K562 (cell line): ENCODE results near the gene STK24. TPM values are rescaled to one million over a fixed set of nuclear protein-coding genes. Genes with fewer than 3 reads are reported as not detected.

Experiments
- ATAC-seq: fragments of 200-7000 bp; cut with Tn5 transposase; 3 replicates; pipeline ENCODE4 v1.9.1; 2020; ENCODE audit warnings: moderate library complexity
- BruUV-seq: library from RNA; stranded (reverse); fragments of 400-500 nt; replicated peaks from 2 replicates; lab custom pipeline; 2021; lab: Mats Ljungman, UMichigan
- CTCF ChIA-PET: fragments of 300-600 bp; formaldehyde crosslinking; extraction: SDS; loops from one replicate; lab custom pipeline; 2021; ENCODE audit warnings: low intra/inter-chr PET ratio; lab: Yijun Ruan, JAX
- POLR2A ChIA-PET: fragments of 300-600, 350-650 bp; sonication (Branson Sonifier 250); formaldehyde crosslinking; extraction: SDS; loops from one replicate; lab custom pipeline; 2021; ENCODE audit warnings: antibody characterized with exemption, inconsistent platforms; lab: Yijun Ruan, JAX
- DNase-seq, 4 experiments: peaks; one replicate each; pipeline versions ENCODE4 v3.0.0 to v3.0.0-alpha.2; 2011 to 2018; ENCODE audit warnings: low spot score in 3 of 4, mixed read lengths in 3 of 4; ENCODE audit errors: extremely low read depth in 1 of 4
- FAIRE-seq: peaks from 2 replicates; lab custom pipeline; 2011; peaks lifted over from hg19 to GRCh38; lab: Jason Lieb, UNC
- H2AFZ ChIP-seq: 2 replicates; pipeline ENCODE4 v1.6.0; 2011; ENCODE audit warnings: low read depth, low read length, control low read depth, inconsistent platforms
- H3K27ac ChIP-seq: fragments of 200-600 bp; 3 replicates; pipeline ENCODE4 v1.8.0; 2011; ENCODE audit warnings: low read depth, mild to moderate bottlenecking, control low read depth, inconsistent platforms, low read length, moderate library complexity, mixed read lengths; ENCODE audit errors: extremely low read depth
- H3K27me3 ChIP-seq, 2 experiments: fragments of 300-600 bp in 1 of 2; 2 replicates in 1 of 2; 3 replicates in 1 of 2; pipeline versions ENCODE4 v1.6.0 to v1.8.0; 2011; ENCODE audit warnings: inconsistent platforms in 2 of 2, low read length in 2 of 2, mild to moderate bottlenecking in 1 of 2, mixed read lengths in 1 of 2, moderate library complexity in 1 of 2; ENCODE audit not compliant: control insufficient read depth in 2 of 2, insufficient read depth in 2 of 2
- H3K36me3 ChIP-seq: fragments of 300-600 bp; 3 replicates; pipeline ENCODE4 v1.8.0; 2011; ENCODE audit warnings: mild to moderate bottlenecking, low read length, inconsistent platforms; ENCODE audit not compliant: control insufficient read depth, insufficient read depth
- H3K4me1 ChIP-seq, 2 experiments: fragments of 200-600 bp in 1 of 2; replicated peaks in 1 of 2; 2 replicates in 1 of 2; 3 replicates in 1 of 2; pipeline versions ENCODE4 v1.5.1 to v1.8.0; 2011; ENCODE audit warnings: inconsistent platforms in 2 of 2, low read length in 2 of 2, mild to moderate bottlenecking in 1 of 2, mixed read lengths in 1 of 2, moderate library complexity in 1 of 2; ENCODE audit not compliant: control insufficient read depth in 2 of 2, insufficient read depth in 2 of 2
- H3K4me2 ChIP-seq: 2 replicates; pipeline ENCODE4 v1.6.1; 2011; ENCODE audit warnings: low read length, control low read depth, inconsistent platforms, mixed read lengths; ENCODE audit not compliant: insufficient read depth
- H3K4me3 ChIP-seq: fragments of 200-600 bp; sonication (generic), shearing (Covaris generic); 2 replicates; pipeline ENCODE4 v1.5.1; 2016; ENCODE audit warnings: control low read depth, inconsistent platforms
- H3K79me2 ChIP-seq: fragments of 200-600 bp; 3 replicates; pipeline ENCODE4 v1.8.0; 2011; ENCODE audit warnings: low read length, inconsistent platforms; ENCODE audit not compliant: control insufficient read depth, insufficient read depth
- H3K9ac ChIP-seq, 2 experiments: 2 replicates each; pipeline versions ENCODE4 v1.6.0 to v1.6.1; 2011; ENCODE audit warnings: low read depth in 2 of 2, low read length in 2 of 2, control low read depth in 1 of 2, inconsistent platforms in 1 of 2, mild to moderate bottlenecking in 1 of 2, mixed read lengths in 1 of 2; ENCODE audit not compliant: insufficient read depth in 1 of 2
- H3K9me1 ChIP-seq: one replicate; pipeline ENCODE4 v1.6.0; 2011; ENCODE audit warnings: inconsistent platforms, mild to moderate bottlenecking, low read length, moderate library complexity; ENCODE audit not compliant: control insufficient read depth, insufficient read depth
- H3K9me3 ChIP-seq: replicated peaks from 2 replicates; pipeline ENCODE4 v1.5.1; 2011; ENCODE audit warnings: low read depth, low read length, inconsistent platforms; ENCODE audit not compliant: control insufficient read depth, insufficient read depth
- H4K20me1 ChIP-seq: replicated peaks from 2 replicates; pipeline ENCODE4 v1.6.1; 2011; ENCODE audit warnings: low read length, inconsistent platforms, mixed read lengths; ENCODE audit not compliant: control insufficient read depth, insufficient read depth
- DLX4 ChIP-seq: fragments of 250-450 bp; sonication (Bioruptor Pico); IDR thresholded peaks from 2 replicates; pipeline ENCODE4 v1.6.1; 2021; ENCODE audit warnings: mild to moderate bottlenecking
- GABPA ChIP-seq: fragments of 200-800 bp; sonication (Bioruptor generic); conservative IDR thresholded peaks from 2 replicates; pipeline ENCODE4 v1.6.1; 2016; ENCODE audit warnings: low read depth, missing genetic modification characterization, missing compliant biosample characterization
- OTX1 ChIP-seq: fragments of 450-650 bp; formaldehyde crosslinking; IDR thresholded peaks from 2 replicates; pipeline ENCODE4 v1.4.0; 2022; ENCODE audit warnings: mild to moderate bottlenecking
- ZNF398 ChIP-seq: fragments of 250-450 bp; sonication (Bioruptor Pico); IDR thresholded peaks from 2 replicates; pipeline ENCODE4 v1.8.0; 2021; ENCODE audit warnings: moderate library complexity, mild to moderate bottlenecking, inconsistent platforms
- ZZZ3 ChIP-seq: fragments of 450-650 bp; IDR thresholded peaks from 2 replicates; pipeline ENCODE4 v1.6.1; 2016; ENCODE audit warnings: antibody characterized with exemption, mild to moderate bottlenecking, moderate library complexity
- WGBS: fragments of 100-300 bp; shearing (Covaris generic); methylation state at CpG from one replicate; pipeline ENCODE4 v1.1.6; 2016; ENCODE audit warnings: low coverage, mixed read lengths; ENCODE audit not compliant: insufficient coverage; ENCODE audit errors: missing lambda C conversion rate; 5-methylcytosine and 5-hydroxymethylcytosine counted together
- in situ Hi-C: fragments of 300-500 bp; cut with MboI; formaldehyde crosslinking; loops from 4 replicates; pipeline ENCODE4 v1.15.0; 2018; ENCODE audit warnings: inconsistent platforms, mixed read lengths
- intact Hi-C: fragments of 100-400 bp; cut with micrococcal nuclease; formaldehyde crosslinking; loops from 2 replicates; pipeline ENCODE4 v1.14.2; 2022
- polyA plus RNA-seq, 8 experiments: library from polyadenylated mRNA; depleted of rRNA in 4 of 8; stranded (reverse) in 5 of 8; unstranded in 3 of 8; fragments of >200 nt; fragmentation: Nextera tagmentation in 2 of 8; fragmentation: Illumina TruSeq in 1 of 8; extraction: Ambion mirVana in 2 of 8; extraction: Trizol in 1 of 8; gene quantifications; 2 replicates each; pipeline versions ENCODE4 v1.2.1 to v1.2.3, GENCODE V29; 2011 to 2014; ENCODE audit warnings: inconsistent platforms in 1 of 8, missing spikeins in 1 of 8
- total RNA-seq, 7 experiments: library from RNA; depleted of rRNA in 6 of 7; stranded (reverse); fragments of >200 nt in 6 of 7; fragmentation: Illumina TruSeq in 2 of 7; extraction: Trizol in 2 of 7; gene quantifications; 2 replicates each; pipeline versions ENCODE4 v1.2.1 to v1.2.3, GENCODE V29; 2011 to 2021; ENCODE audit warnings: low replicate concordance in 1 of 7

The STK24 gene
- total and polyA plus RNA-seq, 9 of the 15 experiments (the other 6 are each of a cell fraction or from before 2014, with no cell fraction given) = 3.8 to 78.4 (median 28.2) TPM

GRCh38 chr13:98443329-98443728 lies 133.6 kb downstream of the STK24 start:
- Histone ChIP-seq H4K20me1 (no peaks in the 10 kb centered on the region; the same call in 1 of the 2 replicates), H3K79me2 (no peaks in the 10 kb centered on the region), H3K4me1 (peaks cover 0 to 11% of the 10 kb centered on the region in 2 experiments; a peak in 2 of 5 replicates), H3K9me1 (no peaks in the 10 kb centered on the region), H3K4me3 (no peak overlapping the region), H3K27ac (no peak overlapping the region), H2AFZ (no peak overlapping the region), H3K36me3 (no peaks in the 10 kb centered on the region), H3K9ac (no peak overlapping the region; a peak in 1 of 4 replicates), H3K27me3 (peaks cover 13 to 60% of the 10 kb centered on the region in 2 experiments), H3K9me3 (no peaks in the 10 kb centered on the region), H3K4me2 (no peak overlapping the region)
- TF ChIP-seq GABPA (no peak), ZZZ3 (no peak), DLX4 (CRISPR knock-in tag) (no peak), ZNF398 (CRISPR knock-in tag) (no peak), OTX1 (CRISPR knock-in tag) (no peak)
- POLR2A ChIA-PET = no interaction called here
- no peak for FAIRE-seq
- no peak for ATAC-seq
- 16% methylated on average over 11 of the region's 11 CpGs for WGBS
- in situ Hi-C loops = no loop called here
- intact Hi-C loops = no loop called here
- CTCF ChIA-PET = no interaction called here
- no peak for DNase-seq
- no TSS peak for BruUV-seq
